HG02623 (cell line): ENCODE data around the gene PTPN5.
"Not testable (repeated sequence)": the region's sequence is repeated elsewhere in the genome, so short reads cannot be mapped to it uniquely, and the experiment has no call there.

Source experiments
- ATAC-seq: cut with Tn5 transposase; IDR thresholded peaks from one replicate; pipeline ENCODE4 v1.9.1; 2021; ENCODE audit warnings: moderate library complexity; ENCODE audit not compliant: unreplicated experiment

PTPN5 gene

GRCh38 chr11:18692941-18693760, 98.4 kb downstream of the PTPN5 start:
- ATAC-seq = no peak

DNA sequence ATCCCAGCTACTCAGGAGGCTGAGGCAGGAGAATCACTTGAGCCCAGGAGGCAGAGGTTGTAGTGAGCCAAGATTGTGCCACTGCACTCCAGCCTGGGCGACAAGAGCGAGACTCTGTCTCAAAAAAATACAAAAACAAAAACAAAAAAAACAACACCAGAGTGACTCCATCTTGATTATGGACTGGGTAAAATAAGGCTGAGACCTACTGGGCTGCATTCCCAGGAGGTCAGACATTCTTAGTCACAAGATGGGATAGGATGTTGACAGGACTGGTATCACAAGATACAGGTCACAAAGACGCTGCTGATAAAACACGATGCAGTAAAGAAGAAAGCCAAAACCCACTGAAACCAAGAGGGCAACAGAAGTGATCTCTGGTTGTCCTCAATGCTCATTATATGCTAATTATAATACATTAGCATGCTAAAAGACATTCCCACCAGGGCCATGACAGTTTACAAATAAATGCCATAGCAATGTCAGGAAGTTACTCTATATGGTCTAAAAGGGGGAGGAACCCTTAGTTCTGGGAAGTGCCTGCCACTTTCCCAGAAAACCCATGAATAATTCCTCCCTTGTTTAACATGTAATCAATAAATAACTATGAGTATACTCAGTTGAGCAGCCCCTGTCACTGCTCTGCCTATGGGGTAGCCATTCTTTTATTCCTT, 100.0 kb downstream of the PTPN5 start:
- not testable (repeated sequence) for ATAC-seq

DNA sequence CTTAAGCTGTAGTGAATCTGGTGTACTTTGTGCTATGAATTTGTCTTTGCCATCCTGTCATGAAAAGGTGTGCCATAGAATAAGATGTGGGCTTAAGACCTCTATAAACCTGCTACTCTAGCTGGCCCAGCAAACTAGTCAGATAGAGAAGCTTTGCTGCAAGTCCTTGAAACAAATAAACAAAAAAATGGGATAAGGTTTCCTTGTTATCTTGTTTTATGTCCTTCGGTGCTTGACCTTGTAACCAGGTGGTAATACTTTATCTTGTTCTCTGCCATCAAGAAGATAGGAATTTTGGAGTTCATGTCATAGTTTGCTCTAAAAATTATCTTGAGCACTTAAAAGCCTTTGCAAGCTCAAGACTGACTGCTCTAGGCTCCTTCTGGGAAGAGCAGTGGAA, 107.3 kb downstream of the PTPN5 start:
- no peak for ATAC-seq

GRCh38 chr11:18682466-18682865, 109.1 kb downstream of the PTPN5 start:
- ATAC-seq = no peak

GRCh38 chr11:18681949-18682348, 109.6 kb downstream of the PTPN5 start:
- ATAC-seq = not testable (repeated sequence)
